Caco-2 (cell line): ENCODE measurements around the gene MOCS1. TPM values are rescaled to one million over a fixed set of nuclear protein-coding genes. Genes with fewer than 3 reads are reported as not detected.

Experiments used
- BruUV-seq: library from RNA; stranded (reverse); fragments of 400-500 nt; replicated peaks from 2 replicates; lab custom pipeline; 2021; lab: Mats Ljungman, UMichigan
- CTCF ChIA-PET: fragments of 300-600 bp; sonication (Branson Sonifier 250); formaldehyde crosslinking; loops from one replicate; lab custom pipeline; 2022; ENCODE audit warnings: antibody characterized with exemption; lab: Charles Lee
- POLR2A ChIA-PET: fragments of 300-600 bp; sonication (Branson Sonifier 250); formaldehyde crosslinking; loops from one replicate; lab custom pipeline; 2022; ENCODE audit warnings: antibody characterized with exemption; lab: Charles Lee
- DNase-seq, 2 experiments: peaks; one replicate each; pipeline versions ENCODE4 v3.0.0 to v3.0.0-alpha.2; 2020 to 2022
- H3K27me3 ChIP-seq: replicated peaks from 2 replicates; pipeline ENCODE4 v1.6.0; 2011; ENCODE audit warnings: low read length; ENCODE audit not compliant: control insufficient read depth, insufficient read depth
- H3K36me3 ChIP-seq: 2 replicates; pipeline ENCODE4 v1.5.1; 2011; ENCODE audit warnings: low read length; ENCODE audit not compliant: control insufficient read depth, insufficient read depth
- H3K4me1 ChIP-seq: fragments of 250-450 bp; sonication (Bioruptor Pico); 2 replicates; pipeline ENCODE4 v1.5.1; 2020; ENCODE audit warnings: mild to moderate bottlenecking
- H3K4me3 ChIP-seq: 2 replicates; pipeline ENCODE4 v1.5.1; 2011; ENCODE audit warnings: low read depth, mild to moderate bottlenecking, control low read depth, low read length
- H3K9me3 ChIP-seq: fragments of 250-450 bp; sonication (Bioruptor Pico); 2 replicates; pipeline ENCODE4 v1.5.1; 2020; ENCODE audit warnings: mild to moderate bottlenecking, moderate library complexity
- H3K27ac Mint-ChIP-seq: one replicate; pipeline ENCODE4 v1.8.0; 2022; ENCODE audit warnings: mixed read lengths; ENCODE audit not compliant: unreplicated experiment
- H3K27me3 Mint-ChIP-seq: one replicate; pipeline ENCODE4 v1.8.0; 2022; ENCODE audit warnings: mixed read lengths; ENCODE audit not compliant: insufficient read depth, unreplicated experiment
- H3K36me3 Mint-ChIP-seq: one replicate; pipeline ENCODE4 v1.8.0; 2022; ENCODE audit warnings: mild to moderate bottlenecking, mixed read lengths; ENCODE audit not compliant: insufficient read depth, unreplicated experiment
- H3K4me1 Mint-ChIP-seq: one replicate; pipeline ENCODE4 v1.8.0; 2022; ENCODE audit warnings: low read depth, mixed read lengths; ENCODE audit not compliant: unreplicated experiment
- H3K4me3 Mint-ChIP-seq: one replicate; pipeline ENCODE4 v1.8.0; 2022; ENCODE audit warnings: mild to moderate bottlenecking, moderate library complexity, mixed read lengths; ENCODE audit not compliant: unreplicated experiment
- H3K9me3 Mint-ChIP-seq: one replicate; pipeline ENCODE4 v1.8.0; 2022; ENCODE audit warnings: mixed read lengths; ENCODE audit not compliant: unreplicated experiment
- CTCF ChIP-seq, 2 experiments: fragments of 200-600 bp in 1 of 2; IDR thresholded peaks; 1 replicate in 1 of 2; 2 replicates in 1 of 2; pipeline versions ENCODE4 v1.5.1 to v1.8.0; 2011 to 2022; ENCODE audit warnings: antibody characterized with exemption in 1 of 2, control low read depth in 1 of 2, inconsistent platforms in 1 of 2, low read depth in 1 of 2, low read length in 1 of 2, mild to moderate bottlenecking in 1 of 2, moderate library complexity in 1 of 2; ENCODE audit not compliant: insufficient read depth in 1 of 2, severe bottlenecking in 1 of 2, unreplicated experiment in 1 of 2
- intact Hi-C: fragments of 100-400 bp; cut with micrococcal nuclease; formaldehyde crosslinking; loops from one replicate; pipeline ENCODE4 v1.10.0; 2022; ENCODE audit not compliant: unreplicated experiment
- total RNA-seq: library from RNA; stranded (reverse); gene quantifications from 2 replicates; pipeline ENCODE4 v1.2.3, GENCODE V29; 2022

The MOCS1 gene
- total RNA-seq, 1 experiment from 2014 or later: 44.7 TPM

GRCh38 chr6:39951716-39952115, 17.5 kb upstream of the MOCS1 start:
- no peaks in the 10 kb centered on the region for H3K27me3 Mint-ChIP-seq
- intact Hi-C loops: no loop called here
- TF ChIP-seq CTCF (IDR thresholded peaks at IDR 0.05; ENCODE audit: insufficient read depth in 1 of 2, low read depth in 1 of 2, low read length in 1 of 2, severe bottlenecking in 1 of 2, unreplicated experiment in 1 of 2): no peak
- H3K4me3 ChIP-seq: no peak overlapping the region
- H3K36me3 ChIP-seq: no peaks in the 10 kb centered on the region; the same call in 1 of the 2 replicates
- ChIA-PET CTCF (no interaction called here), POLR2A (no interaction called here)
- H3K9me3 Mint-ChIP-seq: no peaks in the 10 kb centered on the region
- peaks cover 24% of the 10 kb centered on the region for H3K4me1 ChIP-seq
- H3K4me3 Mint-ChIP-seq: no peak overlapping the region
- no peaks in the 10 kb centered on the region for H3K9me3 ChIP-seq
- BruUV-seq: no TSS peak
- no peak for DNase-seq
- peaks cover 18% of the 10 kb centered on the region for H3K4me1 Mint-ChIP-seq
- H3K27me3 ChIP-seq: no peaks in the 10 kb centered on the region
- no peak overlapping the region for H3K27ac Mint-ChIP-seq
- no peaks in the 10 kb centered on the region for H3K36me3 Mint-ChIP-seq

DNA sequence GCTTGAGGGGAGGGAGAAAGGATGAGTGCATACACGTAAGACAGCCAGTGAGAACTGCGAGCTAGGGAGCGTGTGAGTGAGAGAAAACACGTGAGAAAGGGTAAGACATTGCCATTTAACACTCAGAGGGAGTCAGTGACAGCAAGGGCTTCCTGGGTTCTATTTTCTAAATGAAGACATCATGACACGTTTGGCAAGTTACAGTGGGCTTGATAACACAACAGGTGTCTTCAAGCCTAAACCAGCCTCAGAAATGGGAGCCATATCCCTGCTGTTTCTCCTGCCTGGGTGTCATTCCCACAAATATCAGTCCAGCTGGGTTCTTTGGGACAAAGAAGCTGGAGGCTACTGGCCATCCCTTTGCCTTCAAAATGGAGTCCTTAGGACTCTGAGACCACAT, 16.9 kb upstream of the MOCS1 start:
- H3K9me3 Mint-ChIP-seq: no peaks in the 10 kb centered on the region
- peaks cover 18% of the 10 kb centered on the region for H3K4me1 Mint-ChIP-seq

GRCh38 chr6:39950125-39950720, 16.0 kb upstream of the MOCS1 start:
- CTCF ChIA-PET: no interaction called here
- H3K4me1 Mint-ChIP-seq: peaks cover 18% of the 10 kb centered on the region
- BruUV-seq: no TSS peak
- no peak overlapping the region for H3K4me3 Mint-ChIP-seq
- POLR2A ChIA-PET: no interaction called here
- no peak overlapping the region for H3K27ac Mint-ChIP-seq
- H3K4me3 ChIP-seq: no peak overlapping the region
- intact Hi-C loops: no loop called here
- H3K36me3 ChIP-seq: no peaks in the 10 kb centered on the region; the same call in 1 of the 2 replicates
- H3K9me3 Mint-ChIP-seq: no peaks in the 10 kb centered on the region
- peaks cover 37% of the 10 kb centered on the region for H3K4me1 ChIP-seq
- H3K27me3 ChIP-seq: no peaks in the 10 kb centered on the region
- H3K36me3 Mint-ChIP-seq: no peaks in the 10 kb centered on the region
- no peaks in the 10 kb centered on the region for H3K27me3 Mint-ChIP-seq
- TF ChIP-seq CTCF (IDR thresholded peaks at IDR 0.05; ENCODE audit: insufficient read depth in 1 of 2, low read depth in 1 of 2, low read length in 1 of 2, severe bottlenecking in 1 of 2, unreplicated experiment in 1 of 2): no peak
- DNase-seq: no peak
- H3K9me3 ChIP-seq: no peaks in the 10 kb centered on the region

More for the DNA sequence above, 16.9 kb upstream of the MOCS1 start:
- Histone ChIP-seq H3K4me3 (no peak overlapping the region), H3K36me3 (no peaks in the 10 kb centered on the region; the same call in 1 of the 2 replicates), H3K27me3 (no peaks in the 10 kb centered on the region), H3K4me1 (peaks cover 29% of the 10 kb centered on the region), H3K9me3 (no peaks in the 10 kb centered on the region)
- CTCF ChIA-PET: no interaction called here
- POLR2A ChIA-PET: no interaction called here
- no peak for DNase-seq
- intact Hi-C loops: no loop called here
- TF ChIP-seq CTCF (IDR thresholded peaks at IDR 0.05; ENCODE audit: insufficient read depth in 1 of 2, low read depth in 1 of 2, low read length in 1 of 2, severe bottlenecking in 1 of 2, unreplicated experiment in 1 of 2): no peak
- Mint-ChIP-seq H3K36me3 (no peaks in the 10 kb centered on the region), H3K27me3 (no peaks in the 10 kb centered on the region), H3K4me3 (no peak overlapping the region), H3K27ac (no peak overlapping the region)
- BruUV-seq: no TSS peak
